ENCODE results near the gene MAPK8IP1.
"Not testable (repeated sequence)": the region's sequence is repeated elsewhere in the genome, so short reads cannot be mapped to it uniquely, and the experiment has no call there.

The MAPK8IP1 gene

GRCh38 chr11:45902452-45903380 is 17.3 kb downstream of the MAPK8IP1 start:
- no peak for DNase-seq (ENCODE audit: low read depth)
- TF ChIP-seq, protein P1, sequence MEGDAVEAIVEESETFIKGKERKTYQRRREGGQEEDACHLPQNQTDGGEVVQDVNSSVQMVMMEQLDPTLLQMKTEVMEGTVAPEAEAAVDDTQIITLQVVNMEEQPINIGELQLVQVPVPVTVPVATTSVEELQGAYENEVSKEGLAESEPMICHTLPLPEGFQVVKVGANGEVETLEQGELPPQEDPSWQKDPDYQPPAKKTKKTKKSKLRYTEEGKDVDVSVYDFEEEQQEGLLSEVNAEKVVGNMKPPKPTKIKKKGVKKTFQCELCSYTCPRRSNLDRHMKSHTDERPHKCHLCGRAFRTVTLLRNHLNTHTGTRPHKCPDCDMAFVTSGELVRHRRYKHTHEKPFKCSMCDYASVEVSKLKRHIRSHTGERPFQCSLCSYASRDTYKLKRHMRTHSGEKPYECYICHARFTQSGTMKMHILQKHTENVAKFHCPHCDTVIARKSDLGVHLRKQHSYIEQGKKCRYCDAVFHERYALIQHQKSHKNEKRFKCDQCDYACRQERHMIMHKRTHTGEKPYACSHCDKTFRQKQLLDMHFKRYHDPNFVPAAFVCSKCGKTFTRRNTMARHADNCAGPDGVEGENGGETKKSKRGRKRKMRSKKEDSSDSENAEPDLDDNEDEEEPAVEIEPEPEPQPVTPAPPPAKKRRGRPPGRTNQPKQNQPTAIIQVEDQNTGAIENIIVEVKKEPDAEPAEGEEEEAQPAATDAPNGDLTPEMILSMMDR (IDR thresholded peaks at IDR 0.05; ENCODE audit: low read depth, low read length, missing control alignments) = no peak
- H3K4me3 ChIP-seq (ENCODE audit: low read depth, low read length) = no peak overlapping the region

GRCh38 chr11:45904309-45904915 is 19.0 kb downstream of the MAPK8IP1 start:
- TF ChIP-seq, protein P1 (IDR thresholded peaks at IDR 0.05; ENCODE audit: low read depth, low read length, missing control alignments) = no peak
- no peak for DNase-seq (ENCODE audit: low read depth)
- no peak overlapping the region for H3K4me3 ChIP-seq (ENCODE audit: low read depth, low read length)

GRCh38 chr11:45905095-45905494 is 19.6 kb downstream of the MAPK8IP1 start:
- TF ChIP-seq, protein P1 (IDR thresholded peaks at IDR 0.05; ENCODE audit: low read depth, low read length, missing control alignments) = no peak
- DNase-seq (ENCODE audit: low read depth) = no peak
- no peak overlapping the region for H3K4me3 ChIP-seq (ENCODE audit: low read depth, low read length)

DNA sequence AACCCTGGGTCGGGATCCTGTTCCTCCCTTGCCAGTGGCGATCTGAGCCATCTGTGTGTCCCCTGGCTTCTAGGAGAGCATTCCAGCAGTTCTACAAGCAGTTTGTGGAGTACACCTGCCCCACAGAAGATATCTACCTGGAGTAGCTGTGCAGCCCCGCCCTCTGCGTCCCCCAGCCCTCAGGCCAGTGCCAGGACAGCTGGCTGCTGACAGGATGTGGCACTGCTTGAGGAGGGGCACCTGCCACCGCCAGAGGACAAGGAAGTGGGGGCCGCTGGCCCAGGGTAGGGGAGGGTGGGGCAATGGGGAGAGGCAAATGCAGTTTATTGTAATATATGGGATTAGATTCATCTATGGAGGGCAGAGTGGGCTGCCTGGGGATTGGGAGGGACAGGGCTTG is 20.1 kb downstream of the MAPK8IP1 start:
- H3K4me3 ChIP-seq (ENCODE audit: low read depth, low read length); DNase-seq (ENCODE audit: low read depth): not testable (repeated sequence)

- TF ChIP-seq, protein P1 (IDR thresholded peaks at IDR 0.05; ENCODE audit: low read depth, low read length, missing control alignments) = no peak
- no peak for DNase-seq (ENCODE audit: low read depth)
- no peak overlapping the region for H3K4me3 ChIP-seq (ENCODE audit: low read depth, low read length)
Measured at GRCh38 chr11:45906096-45906682, 20.7 kb downstream of the MAPK8IP1 start.

DNA sequence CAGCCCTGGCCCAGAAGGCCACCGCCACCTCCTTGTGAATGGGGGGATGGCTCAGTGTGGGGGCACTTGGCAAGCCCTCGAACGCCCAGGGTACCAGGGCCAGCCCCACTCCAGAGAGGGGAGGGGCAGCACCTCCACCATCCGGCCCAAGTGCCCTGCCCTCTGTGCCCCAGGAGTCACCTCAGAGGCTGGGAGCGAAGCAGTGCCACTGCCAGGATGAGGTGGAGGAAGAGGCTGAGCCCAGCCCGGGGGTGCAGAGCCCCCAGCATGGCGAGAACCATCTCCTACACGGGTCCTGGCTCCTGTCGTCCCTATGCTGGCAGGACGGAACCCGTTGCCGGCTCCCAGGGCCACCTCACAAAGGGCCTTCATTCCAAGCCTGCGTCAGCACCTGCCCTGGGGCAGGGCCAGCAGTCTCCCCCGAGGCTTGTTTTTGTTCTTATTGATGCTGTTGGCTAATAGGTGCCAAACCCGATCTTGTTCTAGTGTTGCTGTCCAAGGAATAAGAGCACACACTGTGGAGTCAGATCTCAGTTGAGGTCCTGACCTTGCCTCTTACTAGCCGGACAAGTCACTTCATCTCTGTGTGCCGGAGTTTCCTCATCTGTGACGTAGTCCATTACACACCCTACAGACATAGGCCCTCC is 21.6 kb downstream of the MAPK8IP1 start, which contains the start of gene FREY1:
Gene FREY1, minus strand, starts transcription at position 307 of the 647 bp plus-strand sequence. Its CDS starts 26 bp downstream, at position 281.
- H3K4me3 ChIP-seq (ENCODE audit: low read depth, low read length) = no peak within 1 kb of the TSS
- no peak for DNase-seq (ENCODE audit: low read depth)
- TF ChIP-seq, protein P1 (IDR thresholded peaks at IDR 0.05; ENCODE audit: low read depth, low read length, missing control alignments) = no peak

DNA sequence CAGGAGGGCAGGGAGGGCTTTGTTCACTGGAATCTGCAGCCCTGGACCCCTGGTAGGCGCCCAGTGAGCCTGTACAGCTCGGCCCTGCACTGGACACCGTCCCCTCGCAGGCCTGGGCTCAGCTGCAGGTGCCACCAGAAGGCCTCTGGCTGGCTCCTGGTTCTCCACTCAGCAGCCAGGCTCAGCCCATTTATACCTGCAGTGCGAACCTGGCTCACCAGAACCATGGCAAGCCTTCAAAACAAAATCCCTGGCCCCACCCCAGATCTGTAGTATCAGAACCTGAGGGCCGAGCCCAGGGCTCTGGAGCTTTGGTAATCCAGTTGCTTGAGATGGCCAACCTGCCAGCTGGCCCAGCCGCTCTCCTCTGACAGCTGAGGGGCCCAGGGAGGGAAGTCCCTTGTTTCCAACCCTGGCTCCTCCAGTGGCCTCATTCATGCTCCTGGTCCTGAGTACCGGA is 22.5 kb downstream of the MAPK8IP1 start:
- H3K4me3 ChIP-seq (ENCODE audit: low read depth, low read length) = no peak overlapping the region
- TF ChIP-seq, protein P1 (IDR thresholded peaks at IDR 0.05; ENCODE audit: low read depth, low read length, missing control alignments) = no peak
- DNase-seq (ENCODE audit: low read depth) = no peak

Data from GM12864 (cell line).